ENCODE data around the gene CADM3.

DNA sequence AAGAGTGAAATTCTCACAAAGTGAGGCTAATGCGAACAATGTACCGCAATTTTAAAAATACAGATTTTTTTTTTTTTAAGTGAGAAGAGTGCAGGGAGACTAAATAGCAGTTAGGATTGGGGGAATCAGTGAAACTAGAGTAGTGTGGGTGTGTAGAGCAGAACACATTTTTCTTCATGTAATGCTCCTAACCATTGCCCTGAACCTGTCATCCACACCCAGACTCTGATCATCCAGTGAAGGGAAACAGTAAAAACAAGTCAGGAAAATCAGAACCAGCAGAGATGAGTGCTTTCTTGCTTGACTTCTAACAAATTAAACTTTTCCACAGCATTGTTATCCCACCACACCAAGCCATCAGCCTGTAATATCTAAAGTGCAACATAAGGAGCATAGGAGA is 9.1 kb downstream of the CADM3 start:
- TF ChIP-seq POLR2AphosphoS5 (IDR thresholded peaks at IDR 0.05; ENCODE audit: low read depth, low read length) (no peak), REST (IDR thresholded peaks at IDR 0.05; ENCODE audit: insufficient read depth in 1 of 2, low read depth in 2 of 2, low read length in 2 of 2) (no peak), SIN3A (IDR thresholded peaks at IDR 0.05; ENCODE audit: borderline replicate concordance, insufficient read depth, low read length) (no peak), TAF1 (IDR thresholded peaks at IDR 0.05; ENCODE audit: borderline replicate concordance, insufficient read depth, low read length) (no peak)
